HG02571 (cell line): ENCODE measurements around the gene C19orf73.
"Not testable (repeated sequence)": the region's sequence is repeated elsewhere in the genome, so short reads cannot be mapped to it uniquely, and the experiment has no call there.

ENCODE experiments used
- ATAC-seq: cut with Tn5 transposase; IDR thresholded peaks from one replicate; pipeline ENCODE4 v1.9.1; 2021; ENCODE audit warnings: mild to moderate bottlenecking, moderate library complexity; ENCODE audit not compliant: unreplicated experiment

The C19orf73 gene

DNA sequence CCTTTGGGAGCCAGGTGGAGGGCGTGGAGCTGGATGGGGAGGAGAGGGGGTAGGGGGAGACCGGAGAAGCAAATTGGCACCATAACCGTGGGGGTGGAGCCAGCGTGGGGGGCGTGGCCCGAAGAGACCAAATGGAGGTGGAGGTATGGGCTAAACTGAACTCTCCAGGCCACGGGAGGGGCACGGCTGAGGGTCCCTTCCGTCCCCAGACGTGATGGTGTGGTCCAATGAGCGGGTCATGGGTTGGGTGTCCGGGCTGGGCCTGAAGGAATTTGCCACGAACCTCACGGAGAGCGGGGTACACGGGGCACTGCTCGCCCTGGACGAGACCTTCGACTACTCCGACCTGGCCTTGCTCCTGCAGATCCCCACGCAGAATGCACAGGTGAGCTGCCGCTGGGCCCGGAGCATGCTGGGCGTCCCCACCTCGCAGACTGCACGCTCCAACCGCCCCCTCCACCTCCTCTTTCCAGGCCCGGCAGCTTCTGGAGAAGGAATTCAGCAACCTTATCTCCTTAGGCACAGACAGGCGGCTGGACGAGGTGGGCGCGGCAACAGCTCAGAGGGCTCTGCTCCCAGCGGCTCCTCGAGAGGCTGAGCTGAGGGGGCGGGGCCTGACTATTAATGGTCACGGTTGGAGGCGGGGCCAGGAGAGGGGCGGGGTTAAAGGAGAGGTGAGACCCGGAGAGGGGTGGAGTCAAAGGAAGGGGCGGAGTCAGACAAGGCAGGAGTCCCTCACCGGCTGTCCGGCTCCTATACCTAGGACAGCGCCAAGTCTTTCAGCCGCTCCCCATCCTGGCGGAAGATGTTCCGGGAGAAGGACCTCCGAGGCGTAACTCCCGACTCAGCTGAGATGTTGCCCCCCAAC, 30.1 kb upstream of the C19orf73 start:
- ATAC-seq = no peak

DNA sequence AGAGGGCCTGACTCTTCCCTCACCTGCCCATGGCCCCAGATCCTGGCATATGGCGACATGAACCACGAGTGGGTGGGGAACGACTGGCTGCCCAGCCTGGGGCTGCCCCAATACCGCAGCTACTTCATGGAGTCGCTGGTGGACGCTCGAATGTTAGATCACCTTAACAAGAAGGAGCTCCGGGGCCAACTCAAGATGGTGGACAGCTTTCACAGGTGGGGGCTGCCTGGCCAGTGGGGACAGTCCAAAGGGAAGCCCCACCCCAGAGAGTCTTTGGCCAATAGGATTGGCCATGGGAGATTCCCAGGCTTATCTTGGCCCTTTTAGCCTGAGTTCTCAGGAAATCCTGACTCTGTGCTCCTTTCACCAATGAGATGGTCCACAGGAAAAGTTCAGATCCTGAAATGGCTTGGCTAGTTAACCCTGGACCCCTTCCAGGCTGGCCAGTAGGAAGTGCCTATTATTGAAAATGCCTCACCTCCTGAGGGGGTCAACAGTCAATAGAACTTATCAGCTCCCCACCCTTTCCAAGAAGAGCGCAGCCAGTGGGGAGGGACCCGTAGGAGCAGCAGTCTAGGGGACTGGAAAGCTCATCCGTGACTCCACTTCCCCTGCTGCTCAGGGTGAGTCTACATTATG, 29.2 kb upstream of the C19orf73 start:
- ATAC-seq = no peak

DNA sequence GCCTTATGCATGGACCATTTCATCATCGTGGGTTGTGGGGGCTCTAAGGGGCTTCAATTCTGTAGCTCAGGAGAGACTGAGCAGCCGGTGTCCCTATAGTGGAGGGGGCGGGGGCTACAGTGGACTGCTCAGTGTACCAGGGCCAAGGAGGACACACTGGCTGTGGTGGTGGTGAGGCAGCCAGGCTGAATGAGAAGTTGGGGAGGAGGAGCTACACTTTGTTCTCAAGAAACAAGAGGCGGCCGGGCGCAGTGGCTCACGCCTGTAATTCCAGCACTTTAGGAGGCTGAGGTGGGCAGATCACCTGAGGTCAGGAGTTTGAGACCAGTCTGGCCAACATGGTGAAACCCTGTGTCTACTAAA, 27.4 kb upstream of the C19orf73 start:
- not testable (repeated sequence) for ATAC-seq

DNA sequence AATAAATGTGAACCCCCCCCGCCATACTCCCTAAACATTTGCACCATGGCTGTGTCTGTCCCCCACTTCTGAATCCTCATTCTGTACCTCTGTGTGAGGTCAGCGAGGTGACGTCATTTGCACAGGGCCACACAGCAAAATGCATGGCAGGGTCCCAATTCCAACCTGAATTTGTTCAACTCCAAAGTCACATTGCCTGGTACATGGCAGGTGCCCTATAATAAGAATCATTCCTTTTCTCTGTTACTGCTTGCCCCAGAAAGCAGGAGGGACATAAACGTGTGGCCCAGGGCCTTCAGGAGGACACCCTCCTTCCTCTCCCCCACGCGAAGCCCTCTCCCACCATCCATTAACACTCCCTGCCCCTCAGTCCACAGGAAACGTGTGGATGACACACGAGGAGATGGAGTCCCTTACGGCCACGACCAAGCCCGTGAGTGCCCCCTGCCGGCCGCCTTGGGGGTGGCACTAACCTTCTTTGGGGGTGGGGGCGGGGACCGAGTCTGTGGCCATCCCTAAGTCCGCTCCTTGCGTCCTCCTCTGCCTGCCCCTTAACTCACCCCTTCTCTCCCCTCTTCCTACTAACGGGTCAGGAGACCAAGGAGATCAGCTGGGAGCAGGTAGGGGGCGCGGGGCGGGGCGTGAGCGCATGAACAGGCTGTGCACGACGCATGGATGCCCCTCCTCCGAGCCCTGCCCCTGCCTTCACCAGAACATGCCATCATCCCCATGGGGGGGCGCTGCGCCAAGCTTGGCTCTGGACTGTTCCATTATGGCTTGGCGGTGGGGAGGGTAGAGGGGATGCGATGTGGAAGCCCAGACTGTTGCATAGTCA, 26.8 kb upstream of the C19orf73 start:
- ATAC-seq = no peak

DNA sequence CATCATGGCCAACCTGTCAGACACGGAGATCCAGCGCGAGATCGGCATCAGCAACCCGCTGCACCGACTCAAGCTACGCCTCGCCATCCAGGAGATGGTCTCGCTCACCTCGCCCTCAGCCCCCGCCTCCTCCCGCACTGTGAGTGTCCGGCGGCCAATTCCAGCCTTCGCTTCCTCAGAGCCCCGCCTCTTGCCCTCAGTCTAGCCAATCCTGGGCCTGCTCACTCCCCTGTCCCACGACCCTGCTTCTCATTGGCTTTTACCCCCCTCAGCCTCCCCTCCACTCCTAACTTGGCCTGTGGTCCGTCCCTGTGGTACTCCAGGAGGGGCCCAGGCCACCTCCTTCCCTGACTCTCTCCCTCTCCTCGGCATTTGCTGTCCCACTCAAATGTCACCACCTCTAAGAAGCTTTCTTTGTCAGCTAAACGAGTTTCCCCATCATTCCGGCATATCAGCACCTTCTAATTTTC, 24.0 kb upstream of the C19orf73 start:
- peak; percentile 56 for ATAC-seq

DNA sequence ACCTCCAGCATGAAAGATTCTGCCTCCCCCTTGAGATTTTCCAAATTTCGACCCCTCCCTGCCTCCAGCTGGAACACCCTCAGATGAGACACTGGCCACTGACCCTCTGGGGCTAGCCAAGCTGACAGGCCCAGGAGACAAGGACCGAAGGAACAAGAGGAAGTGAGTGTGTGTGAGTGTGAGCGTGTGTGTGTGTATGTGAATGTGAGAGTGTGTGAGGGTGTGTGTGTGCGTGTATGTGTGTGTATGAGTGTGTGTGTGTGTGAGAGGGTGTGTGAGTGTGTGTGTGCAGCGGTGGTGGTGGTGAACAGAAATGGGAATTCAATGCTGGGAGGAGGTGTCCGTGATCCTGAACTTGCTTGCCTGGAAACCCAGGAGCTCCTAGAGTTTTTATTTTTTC, 22.4 kb upstream of the C19orf73 start:
- ATAC-seq = no peak

DNA sequence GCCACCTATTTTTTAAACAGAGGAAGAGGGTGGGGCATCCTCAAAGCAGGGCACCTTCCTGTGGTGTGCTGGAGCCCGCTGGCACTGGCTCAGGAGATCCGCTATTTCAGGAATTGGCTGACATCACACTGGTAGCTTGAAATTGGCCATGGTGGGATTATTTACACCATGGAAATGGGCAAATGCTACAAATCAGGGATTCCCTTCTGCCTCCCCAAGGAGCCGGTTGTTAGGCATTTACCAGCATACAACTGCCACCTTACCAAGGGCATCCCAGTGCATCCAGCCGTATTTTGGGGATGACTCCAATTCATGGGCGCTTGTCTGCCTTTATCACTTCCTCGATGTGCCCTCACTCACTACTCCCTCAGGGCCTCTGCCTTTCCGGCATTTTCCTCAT, 22.0 kb upstream of the C19orf73 start:
- no peak for ATAC-seq

DNA sequence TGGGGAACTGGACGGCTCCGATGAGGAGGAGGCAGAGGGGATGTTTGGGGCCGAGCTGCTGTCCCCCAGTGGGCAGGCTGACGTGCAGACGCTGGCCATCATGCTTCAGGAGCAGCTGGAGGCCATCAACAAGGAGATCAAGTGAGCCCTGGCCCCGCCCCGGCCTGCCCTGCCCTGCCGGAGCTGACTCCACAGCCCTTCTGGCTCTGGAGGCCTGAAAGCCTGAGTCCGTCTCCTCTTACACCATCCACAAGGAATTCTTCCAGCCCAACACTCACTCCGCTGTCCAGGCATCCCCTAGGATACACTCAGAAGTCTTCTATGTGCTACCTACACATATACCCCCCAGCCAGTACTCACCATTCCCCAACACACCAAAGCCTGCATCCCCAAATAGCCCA, 17.8 kb upstream of the C19orf73 start:
- no peak for ATAC-seq

DNA sequence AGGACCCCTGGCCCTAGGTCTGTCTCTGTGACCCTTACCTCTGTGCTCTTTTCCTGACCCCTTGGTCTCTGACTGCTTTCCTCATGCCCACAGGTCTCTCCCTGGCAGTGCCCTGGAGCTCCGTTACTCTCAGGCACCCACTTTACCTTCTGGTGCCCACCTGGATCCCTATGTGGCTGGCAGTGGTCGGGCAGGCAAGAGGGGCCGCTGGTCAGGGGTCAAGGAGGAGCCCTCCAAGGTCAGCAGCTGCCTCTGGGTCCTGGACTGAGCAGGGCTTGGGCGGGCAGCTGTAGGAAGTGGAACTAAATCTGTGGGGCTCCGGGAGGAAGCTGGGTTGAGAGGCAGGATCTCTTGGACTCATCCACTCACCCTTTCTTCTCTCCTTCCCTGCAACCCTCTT, 16.7 kb upstream of the C19orf73 start:
- no peak for ATAC-seq

DNA sequence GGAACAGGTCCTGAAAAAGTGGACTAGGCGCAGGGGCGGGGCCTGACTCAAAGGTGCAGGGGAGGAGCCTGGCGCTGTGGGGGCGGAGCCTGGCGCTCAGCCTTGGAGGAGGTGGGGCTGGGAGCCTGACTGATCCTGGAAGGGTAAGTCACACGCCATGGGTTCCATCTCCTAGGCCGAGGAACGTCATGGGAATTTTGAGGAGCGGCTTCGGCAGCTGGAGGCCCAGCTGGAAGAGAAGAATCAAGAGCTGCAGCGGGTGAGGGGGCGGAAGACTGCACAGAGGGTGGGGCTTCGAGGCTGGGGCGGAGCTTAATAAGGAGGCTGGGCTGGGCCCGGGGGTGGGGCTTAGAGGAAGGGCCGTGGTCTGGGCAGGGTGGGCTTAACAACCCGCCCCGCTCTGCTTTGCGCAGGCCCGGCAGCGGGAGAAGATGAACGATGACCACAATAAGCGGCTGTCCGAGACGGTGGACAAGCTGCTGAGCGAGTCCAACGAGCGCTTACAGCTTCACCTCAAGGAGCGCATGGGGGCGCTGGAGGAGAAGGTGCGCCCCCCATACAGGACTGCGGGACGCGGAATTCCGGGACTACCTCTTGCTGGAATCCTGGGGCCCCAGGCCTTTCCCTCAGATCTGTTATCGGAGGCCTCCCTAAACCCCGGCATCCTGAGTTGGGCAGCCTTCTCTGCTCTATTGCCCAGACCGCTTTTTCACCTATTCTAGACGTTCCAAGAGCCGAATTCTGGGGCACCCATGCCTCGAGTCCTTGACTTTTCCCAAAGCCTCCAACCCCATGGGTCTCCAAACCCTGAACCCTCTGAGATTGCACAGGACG, 14.9 kb upstream of the C19orf73 start:
- no peak for ATAC-seq

DNA sequence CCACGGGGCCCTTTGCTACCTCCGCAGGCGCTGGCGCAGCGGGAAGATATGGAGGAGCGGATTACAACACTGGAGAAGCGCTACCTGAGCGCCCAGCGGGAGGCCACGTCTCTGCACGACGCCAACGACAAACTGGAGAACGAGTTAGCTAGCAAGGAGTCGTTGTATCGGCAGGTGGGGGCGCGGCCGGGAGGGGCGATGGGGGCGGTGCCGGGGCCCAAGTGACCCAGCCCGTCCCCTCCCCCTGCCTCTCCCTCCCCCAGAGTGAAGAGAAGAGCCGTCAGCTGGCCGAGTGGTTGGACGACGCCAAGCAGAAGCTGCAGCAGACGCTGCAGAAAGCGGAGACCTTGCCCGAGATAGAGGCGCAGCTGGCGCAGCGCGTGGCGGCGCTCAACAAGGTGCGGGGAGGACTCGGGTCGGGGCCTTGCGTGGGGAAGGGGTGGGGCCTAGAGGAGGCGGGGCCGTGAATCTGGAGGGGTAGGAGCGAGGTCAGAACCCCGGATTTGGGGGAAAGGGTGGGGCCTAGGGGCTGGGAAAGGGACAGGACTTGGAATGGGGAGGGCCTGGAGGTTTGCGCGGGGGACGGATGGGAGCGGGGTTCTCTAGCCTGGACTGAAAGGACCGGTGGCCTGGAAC, 14.1 kb upstream of the C19orf73 start:
- ATAC-seq = no peak

DNA sequence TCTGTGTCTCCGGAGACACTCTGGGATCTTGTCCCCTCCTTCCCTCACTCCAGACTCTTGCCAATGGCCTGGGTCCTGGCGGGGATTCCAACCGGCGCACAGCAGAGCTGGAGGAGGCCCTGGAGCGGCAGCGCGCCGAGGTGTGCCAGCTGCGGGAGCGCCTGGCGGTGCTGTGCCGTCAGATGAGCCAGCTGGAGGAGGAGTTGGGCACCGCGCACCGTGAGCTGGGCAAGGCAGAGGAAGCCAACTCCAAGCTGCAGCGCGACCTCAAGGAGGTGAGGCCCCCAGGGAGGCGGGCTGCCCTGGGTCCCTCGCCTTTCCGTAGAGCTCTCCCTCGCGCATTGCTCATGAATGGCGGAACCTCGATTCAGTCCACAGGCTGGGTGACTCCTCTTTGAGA, 11.4 kb upstream of the C19orf73 start:
- no peak for ATAC-seq

DNA sequence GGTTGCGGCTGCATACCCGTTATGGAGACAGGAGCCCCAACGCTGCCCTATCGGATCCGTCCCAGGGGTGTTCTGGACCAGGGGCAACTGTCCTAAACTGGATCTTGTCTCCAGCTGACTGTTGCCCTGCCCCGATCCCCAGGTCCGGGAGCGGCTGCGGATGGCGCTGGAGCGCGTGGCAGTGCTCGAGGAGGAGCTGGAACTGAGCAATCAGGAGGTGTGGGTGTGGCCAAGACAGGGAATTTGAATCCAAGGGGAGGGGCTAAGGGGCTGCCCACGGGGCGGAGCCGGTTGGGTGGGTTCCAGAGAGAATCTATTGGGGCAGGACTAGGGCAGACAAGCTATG, 10.3 kb upstream of the C19orf73 start:
- ATAC-seq = no peak

DNA sequence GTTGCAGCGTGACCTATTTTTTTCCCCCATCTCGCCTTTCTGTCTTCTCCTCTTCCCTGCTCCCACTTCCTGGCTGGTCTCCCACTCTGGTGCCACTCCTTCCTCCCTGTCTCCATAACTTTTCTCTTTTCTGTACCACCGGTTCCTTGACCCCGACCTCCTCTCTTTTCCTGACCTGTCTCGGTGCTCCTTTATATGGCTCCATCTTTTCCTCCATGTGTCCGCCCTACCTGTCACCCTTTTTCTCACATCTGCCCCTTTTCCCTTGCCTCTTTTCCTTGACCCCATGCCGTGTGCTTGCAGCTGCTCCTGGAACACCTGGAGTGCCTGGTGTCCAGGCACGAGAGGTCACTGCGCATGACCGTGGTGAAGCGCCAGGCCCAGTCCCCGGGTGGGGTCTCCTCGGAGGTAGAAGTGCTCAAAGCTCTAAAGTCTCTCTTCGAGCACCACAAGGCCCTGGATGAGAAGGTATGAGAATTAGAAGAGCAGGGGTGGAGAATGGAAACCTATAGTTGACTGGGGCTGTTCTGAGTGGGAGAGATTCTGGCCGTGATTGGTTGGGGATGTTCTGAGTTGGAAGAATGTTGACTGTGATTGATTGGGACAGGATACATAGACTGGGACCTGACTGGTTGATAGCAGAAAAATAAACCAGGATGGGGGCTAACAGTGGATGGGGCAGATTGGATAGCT, 9.7 kb upstream of the C19orf73 start:
- no peak for ATAC-seq

DNA sequence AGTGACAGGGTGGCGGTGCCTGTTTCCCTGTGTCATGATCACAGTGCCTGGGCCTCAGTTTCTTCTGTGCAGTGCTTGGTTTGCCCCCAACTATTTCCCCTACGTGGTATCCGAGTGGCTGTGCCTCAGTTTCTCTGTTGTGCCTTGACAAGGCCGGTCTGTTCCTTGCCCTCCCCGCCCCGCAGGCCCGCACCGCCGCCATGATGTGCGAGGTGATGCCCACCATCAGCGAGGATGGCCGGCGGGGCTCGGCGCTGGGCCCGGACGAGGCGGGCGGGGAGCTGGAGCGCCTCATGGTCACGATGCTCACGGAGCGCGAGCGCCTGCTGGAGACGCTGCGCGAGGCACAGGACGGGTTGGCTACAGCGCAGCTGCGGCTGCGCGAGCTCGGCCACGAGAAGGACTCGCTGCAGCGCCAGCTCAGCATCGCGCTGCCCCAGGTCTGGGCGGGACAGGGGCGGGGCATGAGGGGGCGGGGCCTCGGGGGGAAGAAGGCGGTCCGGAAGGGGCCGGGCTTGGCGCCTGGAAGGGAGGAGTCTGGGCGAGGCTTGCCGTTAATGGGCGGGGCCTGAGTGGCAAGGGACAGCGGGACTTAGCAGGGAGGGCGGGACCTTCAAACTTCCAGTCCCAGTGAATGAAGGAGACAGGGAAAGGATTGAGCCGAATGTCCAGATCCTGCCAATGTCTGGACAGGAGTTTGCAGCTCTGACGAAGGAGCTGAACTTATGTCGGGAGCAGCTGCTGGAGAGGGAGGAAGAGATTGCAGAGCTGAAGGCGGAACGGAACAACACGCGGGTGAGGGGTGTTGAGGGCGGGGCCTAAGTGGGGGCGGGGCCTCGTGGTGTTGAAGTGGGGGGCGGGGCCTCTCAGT, 9.0 kb upstream of the C19orf73 start:
- ATAC-seq = peak; percentile 85

DNA sequence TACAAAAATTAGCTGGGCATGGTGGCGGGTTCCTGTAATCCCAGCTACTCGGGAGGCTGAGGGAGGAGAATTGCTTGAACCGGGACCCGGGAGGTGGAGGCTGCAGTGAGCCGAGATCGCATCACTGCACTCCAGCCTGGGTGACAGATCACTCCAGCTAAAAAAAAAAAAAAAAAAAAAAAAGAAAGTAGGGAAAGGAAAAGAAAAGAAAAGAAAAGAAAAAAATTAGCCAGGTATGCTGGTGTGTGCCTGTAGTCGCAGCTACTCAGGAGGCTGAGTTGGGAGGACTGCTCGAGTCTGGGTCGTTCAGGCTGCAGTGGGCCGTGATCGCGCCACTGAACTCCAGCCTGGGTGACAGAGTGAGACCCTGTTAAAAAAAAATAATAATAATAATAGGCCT, 8.3 kb upstream of the C19orf73 start:
- not testable (repeated sequence) for ATAC-seq

DNA sequence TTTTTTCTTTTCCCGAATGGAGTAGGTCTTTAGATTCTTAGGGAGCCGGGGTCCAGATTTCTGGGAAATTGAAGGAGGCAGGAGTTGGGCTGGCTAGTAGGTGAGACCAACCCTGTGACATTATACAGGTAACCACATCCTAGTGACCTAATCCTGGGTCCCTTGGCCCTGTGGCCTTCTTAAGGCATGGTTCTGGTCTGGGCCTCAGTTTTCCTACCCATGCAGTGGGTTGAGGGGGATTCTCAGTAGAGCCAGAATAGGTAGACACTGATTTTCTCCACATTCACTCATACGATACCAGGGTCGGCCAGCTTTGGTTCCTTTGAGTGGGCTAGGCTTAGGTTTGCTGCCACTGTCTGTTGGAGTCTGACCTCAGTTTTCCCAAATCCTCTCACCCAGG, 7.6 kb upstream of the C19orf73 start:
- ATAC-seq = no peak

DNA sequence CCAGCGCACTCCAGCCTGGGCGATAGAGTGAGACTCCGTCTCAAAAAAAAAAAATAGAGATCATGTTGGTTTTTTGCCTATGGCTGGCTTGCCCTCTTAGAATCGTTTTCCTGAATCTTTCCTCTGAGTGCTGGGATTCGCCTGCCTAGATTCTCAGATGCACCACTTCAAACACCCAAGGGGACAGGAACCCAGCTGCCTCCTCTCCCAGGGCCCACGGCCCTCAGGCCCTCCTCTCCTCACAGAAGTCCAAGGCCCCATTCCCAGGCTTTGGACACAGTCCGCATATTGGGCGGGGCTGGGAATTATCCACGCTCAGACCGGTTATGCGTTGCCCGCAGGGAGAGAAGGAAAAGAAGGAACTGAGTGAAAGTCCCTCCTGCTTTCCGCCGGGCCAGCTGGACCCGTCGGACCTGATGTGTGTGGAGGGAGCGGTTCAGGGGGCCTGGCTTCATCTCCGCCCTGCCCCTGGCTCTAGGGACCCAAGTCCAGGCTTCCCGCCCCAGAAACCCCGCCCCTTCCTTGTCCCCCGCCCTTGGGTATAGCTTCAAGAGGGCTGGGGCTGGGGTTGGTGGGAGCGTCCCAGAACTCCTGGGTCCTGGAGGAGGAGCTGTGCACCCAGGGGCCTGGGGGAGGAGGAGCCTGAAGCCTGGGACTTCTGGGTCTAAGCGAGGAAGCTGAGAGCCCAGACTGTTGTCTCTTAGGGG, 6.2 kb upstream of the C19orf73 start:
- no peak for ATAC-seq
